Measurements from ENCODE around the gene NR2C2AP. TPM values are rescaled to one million over a fixed set of nuclear protein-coding genes. Genes with fewer than 3 reads are reported as not detected.

The NR2C2AP gene
- total RNA-seq, 3 donors from 2014 or later = 19.8 to 24.1 (median 21.6) TPM

GRCh38 chr19:19202707-19203011 is 555 bp downstream of the NR2C2AP start:
- Histone ChIP-seq H3K27me3 (no peaks in the 10 kb centered on the region), H3K27ac (peak overlapping the region; percentile 64 to 85), H3K4me3 (peak overlapping the region; percentile 64 to 77 (median 69)), H3K4me1 (peaks cover 0 to 10% of the 10 kb centered on the region in 2 donors), H3K36me3 (no peaks in the 10 kb centered on the region), H3K9me3 (no peaks in the 10 kb centered on the region)
- DNase-seq (ENCODE audit: low spot score in 2 of 2) = no peak
- intact Hi-C loops (cut with DNase I; ENCODE audit: low total_unique reads) = no loop called here
- no peak for TF ChIP-seq POLR2A (IDR thresholded peaks at IDR 0.05)
- no peak for TF ChIP-seq POLR2AphosphoS5 (IDR thresholded peaks at IDR 0.05)
- TF ChIP-seq CTCF (IDR thresholded peaks at IDR 0.05) = no peak

- peaks cover 0 to 10% of the 10 kb centered on the region in 2 donors for H3K4me1 ChIP-seq
- H3K4me3 ChIP-seq = peak overlapping the region; percentile 64 to 77 (median 69)
- intact Hi-C loops (cut with DNase I; ENCODE audit: low total_unique reads) = no loop called here
- TF ChIP-seq POLR2A (IDR thresholded peaks at IDR 0.05) (no peak), CTCF (IDR thresholded peaks at IDR 0.05) (no peak), POLR2AphosphoS5 (IDR thresholded peaks at IDR 0.05) (no peak)
- H3K9me3 ChIP-seq = no peaks in the 10 kb centered on the region
- H3K27ac ChIP-seq = peak overlapping the region; percentile 64 to 85
- H3K27me3 ChIP-seq = no peaks in the 10 kb centered on the region
- H3K36me3 ChIP-seq = no peaks in the 10 kb centered on the region
- DNase-seq (ENCODE audit: low spot score in 2 of 2) = no peak
Measured at GRCh38 chr19:19201697-19202630, 1.2 kb downstream of the NR2C2AP start.

GRCh38 chr19:19193926-19194325 is 9.3 kb downstream of the NR2C2AP start:
- DNase-seq (ENCODE audit: low spot score in 2 of 2) = no peak
- H3K4me1 ChIP-seq = peaks cover 7 to 9% of the 10 kb centered on the region in 2 donors
- no peaks in the 10 kb centered on the region for H3K36me3 ChIP-seq
- peak overlapping the region in 2 of 3 donors; percentile 84 to 99 for H3K4me3 ChIP-seq
- peak overlapping the region in 1 of 2 donors; percentile 51 for H3K27ac ChIP-seq
- H3K9me3 ChIP-seq = no peaks in the 10 kb centered on the region
- TF ChIP-seq CTCF (IDR thresholded peaks at IDR 0.05) (no peak), POLR2AphosphoS5 (IDR thresholded peaks at IDR 0.05) (no peak), POLR2A (IDR thresholded peaks at IDR 0.05) (no peak)
- H3K27me3 ChIP-seq = no peaks in the 10 kb centered on the region
- intact Hi-C loops (cut with DNase I; ENCODE audit: low total_unique reads) = no loop called here

GRCh38 chr19:19192910-19193423 is 10.2 kb downstream of the NR2C2AP start:
- Histone ChIP-seq H3K4me1 (peaks cover 7 to 9% of the 10 kb centered on the region in 2 donors), H3K27me3 (no peaks in the 10 kb centered on the region), H3K27ac (peak overlapping the region; percentile 99), H3K36me3 (no peaks in the 10 kb centered on the region), H3K9me3 (no peaks in the 10 kb centered on the region), H3K4me3 (peak overlapping the region; percentile 84 to 99 (median 94))
- intact Hi-C loops (cut with DNase I; ENCODE audit: low total_unique reads) = no loop called here
- TF ChIP-seq CTCF (IDR thresholded peaks at IDR 0.05) = no peak
- TF ChIP-seq POLR2A (IDR thresholded peaks at IDR 0.05) = no peak
- no peak for TF ChIP-seq POLR2AphosphoS5 (IDR thresholded peaks at IDR 0.05)
- DNase-seq (ENCODE audit: low spot score in 2 of 2) = no peak

Measured in breast epithelium (tissue), 4 donors.